SK-N-SH (cell line): ENCODE measurements around the gene SPATA16. TPM values are rescaled to one million over a fixed set of nuclear protein-coding genes. Genes with fewer than 3 reads are reported as not detected.

Experiments used
- CTCF ChIA-PET: fragments of 300-600, 350-600 bp; formaldehyde crosslinking; extraction: SDS; loops from one replicate; lab custom pipeline; 2021; lab: Yijun Ruan, JAX
- POLR2A ChIA-PET: fragments of 350-600 bp; sonication (Branson Sonifier 250); formaldehyde crosslinking; extraction: SDS; loops from one replicate; lab custom pipeline; 2020; ENCODE audit warnings: antibody characterized with exemption, inconsistent platforms; lab: Yijun Ruan, JAX
- DNase-seq: peaks from one replicate; pipeline ENCODE4 v3.0.0; 2012
- H2AFZ ChIP-seq: fragments of 200-600 bp; sonication (generic); 2 replicates; pipeline ENCODE4 v1.8.1; 2016; ENCODE audit warnings: antibody characterized with exemption, mild to moderate bottlenecking, low read depth
- H3F3A ChIP-seq: fragments of 200-600 bp; sonication (generic); replicated peaks from 2 replicates; pipeline ENCODE3; 2016; ENCODE audit warnings: antibody characterized with exemption, mild to moderate bottlenecking; ENCODE audit not compliant: insufficient read depth
- H3K27ac ChIP-seq, 2 experiments: fragments of 200-500 bp in 1 of 2; fragments of 200-600 bp in 1 of 2; sonication (Bioruptor generic) in 1 of 2; sonication (generic), shearing (Covaris generic) in 1 of 2; 2 replicates each; pipeline versions ENCODE4 v1.5.1 to v1.6.1; 2014 to 2016; ENCODE audit warnings: low read depth in 2 of 2, inconsistent platforms in 1 of 2, low read length in 1 of 2, mild to moderate bottlenecking in 1 of 2, mixed read lengths in 1 of 2
- H3K27me3 ChIP-seq: fragments of 200-600 bp; sonication (generic), shearing (Covaris generic); 2 replicates; pipeline ENCODE4 v1.6.1; 2016; ENCODE audit warnings: mixed run types; ENCODE audit not compliant: insufficient read depth
- H3K36me3 ChIP-seq, 2 experiments: fragments of 200-500 bp in 1 of 2; fragments of 200-600 bp in 1 of 2; sonication (Bioruptor generic) in 1 of 2; sonication (generic) in 1 of 2; replicated peaks in 1 of 2; 2 replicates each; pipeline versions ENCODE3 to v1.5.1; 2014 to 2016; ENCODE audit warnings: low read length in 1 of 2, mild to moderate bottlenecking in 1 of 2; ENCODE audit not compliant: insufficient read depth in 2 of 2, control insufficient read depth in 1 of 2
- H3K4me1 ChIP-seq, 2 experiments: fragments of 200-500 bp in 1 of 2; fragments of 200-600 bp in 1 of 2; sonication (Bioruptor generic) in 1 of 2; sonication (generic), shearing (Covaris generic) in 1 of 2; 2 replicates each; pipeline versions ENCODE4 v1.5.1 to v1.6.1; 2014 to 2016; ENCODE audit warnings: low read depth in 1 of 2, low read length in 1 of 2, mixed run types in 1 of 2; ENCODE audit not compliant: insufficient read depth in 2 of 2, control insufficient read depth in 1 of 2
- H3K4me2 ChIP-seq: fragments of 200-600 bp; sonication (generic), shearing (Covaris generic); 2 replicates; pipeline ENCODE4 v1.6.1; 2017; ENCODE audit warnings: mixed run types
- H3K4me3 ChIP-seq, 2 experiments: fragments of 200-500 bp in 1 of 2; fragments of 200-600 bp in 1 of 2; sonication (Bioruptor generic) in 1 of 2; sonication (generic), shearing (Covaris generic) in 1 of 2; 2 replicates each; pipeline versions ENCODE4 v1.5.1 to v1.8.1; 2014 to 2016; ENCODE audit warnings: low read depth in 2 of 2, inconsistent platforms in 1 of 2, low read length in 1 of 2, mild to moderate bottlenecking in 1 of 2, mixed read lengths in 1 of 2, moderate library complexity in 1 of 2
- H3K79me2 ChIP-seq: fragments of 200-600 bp; sonication (generic); 2 replicates; pipeline ENCODE4 v1.8.1; 2017; ENCODE audit warnings: mild to moderate bottlenecking; ENCODE audit not compliant: insufficient read depth
- H3K9ac ChIP-seq: fragments of 200-600 bp; sonication (generic); 2 replicates; pipeline ENCODE4 v1.6.1; 2017; ENCODE audit warnings: mixed run types
- H3K9me2 ChIP-seq: fragments of 200-600 bp; sonication (generic); 2 replicates; pipeline ENCODE4 v1.6.1; 2017; ENCODE audit warnings: mixed run types
- H3K9me3 ChIP-seq: fragments of 200-600 bp; sonication (generic); 2 replicates; pipeline ENCODE4 v1.6.1; 2017; ENCODE audit warnings: mixed run types, mild to moderate bottlenecking, moderate library complexity
- H4K20me1 ChIP-seq: fragments of 200-600 bp; sonication (generic); 2 replicates; pipeline ENCODE4 v1.6.1; 2017; ENCODE audit warnings: mild to moderate bottlenecking, mixed run types; ENCODE audit not compliant: insufficient read depth
- CHD2 ChIP-seq: fragments of 150-350 bp; IDR thresholded peaks from 2 replicates; pipeline ENCODE4 v1.6.1; 2018; ENCODE audit warnings: low read length; ENCODE audit not compliant: partially characterized antibody
- EP300 ChIP-seq, 2 experiments: IDR thresholded peaks; 2 replicates each; pipeline versions ENCODE4 v1.4.0 to v1.6.1; 2012; ENCODE audit warnings: borderline replicate concordance in 1 of 2, low read depth in 1 of 2, low read length in 1 of 2
- FOSL2 ChIP-seq: IDR thresholded peaks from 2 replicates; pipeline ENCODE4 v1.4.0; 2012; ENCODE audit warnings: low read depth, mild to moderate bottlenecking, moderate library complexity, borderline replicate concordance
- FOXJ3 ChIP-seq: sonication (generic); formaldehyde crosslinking; IDR thresholded peaks from 2 replicates; pipeline ENCODE4 v1.5.1; 2020; ENCODE audit warnings: mild to moderate bottlenecking, missing genetic modification reagents
- FOXM1 ChIP-seq: IDR thresholded peaks from 2 replicates; pipeline ENCODE4 v1.4.0; 2012; ENCODE audit warnings: low read depth, mild to moderate bottlenecking
- GABPA ChIP-seq: IDR thresholded peaks from 2 replicates; pipeline ENCODE4 v1.4.0; 2012; ENCODE audit warnings: low read depth, mild to moderate bottlenecking
- GATA2 ChIP-seq: sonication (generic); formaldehyde crosslinking; IDR thresholded peaks from 2 replicates; pipeline ENCODE4 v1.5.0; 2020; ENCODE audit warnings: mild to moderate bottlenecking, missing genetic modification reagents
- JUND ChIP-seq: IDR thresholded peaks from 2 replicates; pipeline ENCODE4 v1.4.0; 2012
- MXI1 ChIP-seq: IDR thresholded peaks from 2 replicates; pipeline ENCODE4 v1.6.1; 2012; ENCODE audit warnings: mild to moderate bottlenecking, low read depth, low read length, improper control_type of control experiment
- NFIC ChIP-seq: IDR thresholded peaks from 2 replicates; pipeline ENCODE4 v1.4.0; 2012; ENCODE audit warnings: borderline replicate concordance
- POLR2AphosphoS5 ChIP-seq: IDR thresholded peaks from 2 replicates; pipeline ENCODE4 v1.6.1; 2012; ENCODE audit warnings: low read depth, low read length
- RCOR1 ChIP-seq: fragments of 150-350 bp; IDR thresholded peaks from 2 replicates; pipeline ENCODE4 v1.6.1; 2017; ENCODE audit warnings: antibody characterized with exemption, low read length
- REST ChIP-seq: IDR thresholded peaks from 2 replicates; pipeline ENCODE4 v1.6.1; 2012; ENCODE audit warnings: mild to moderate bottlenecking, low read depth, low read length, moderate library complexity
- SMC3 ChIP-seq: IDR thresholded peaks from 2 replicates; pipeline ENCODE4 v1.6.1; 2012; ENCODE audit warnings: low read depth, low read length, improper control_type of control experiment
- TCF12 ChIP-seq: IDR thresholded peaks from 2 replicates; pipeline ENCODE4 v1.4.0; 2012
- USF2 ChIP-seq: fragments of 150-350 bp; IDR thresholded peaks from 2 replicates; pipeline ENCODE4 v1.6.1; 2017; ENCODE audit warnings: antibody characterized with exemption, low read length, low read depth, borderline replicate concordance
- YY1 ChIP-seq: IDR thresholded peaks from 2 replicates; pipeline ENCODE4 v1.4.0; 2012; ENCODE audit warnings: low read depth, mild to moderate bottlenecking
- WGBS: methylation state at CpG from one replicate; pipeline ENCODE4 v1.1.6; 2017; ENCODE audit warnings: low lambda C conversion rate; 5-methylcytosine and 5-hydroxymethylcytosine counted together
- polyA plus RNA-seq, 3 experiments: library from polyadenylated mRNA; depleted of rRNA; stranded (reverse); fragments of >200 nt; gene quantifications; 2 replicates each; pipeline ENCODE4 v1.2.3, GENCODE V29; 2012
- TF ChIP-seq, protein P1 (sequence below): IDR thresholded peaks from 2 replicates; pipeline ENCODE4; 2012
- TF ChIP-seq, protein P2 (sequence below): IDR thresholded peaks from 2 replicates; pipeline ENCODE4 v1.4.0; 2012; ENCODE audit warnings: low read depth

SPATA16 gene
- polyA plus RNA-seq, 1 of the 3 experiments (the other 2 are of a cell fraction): not detected

GRCh38 chr3:173003471-173003870, 137.6 kb downstream of the SPATA16 start:
- H3K79me2 ChIP-seq: no peaks in the 10 kb centered on the region
- no peak overlapping the region for H2AFZ ChIP-seq
- no peaks in the 10 kb centered on the region for H3K9me2 ChIP-seq
- no peak overlapping the region for H3K9ac ChIP-seq
- no peaks in the 10 kb centered on the region for H3K9me3 ChIP-seq
- ChIA-PET POLR2A (no interaction called here), CTCF (no interaction called here)
- H4K20me1 ChIP-seq: no peaks in the 10 kb centered on the region
- TF ChIP-seq NFIC: no peak
- no peak for TF ChIP-seq GATA2 (CRISPR knock-in tag)
- no peak for TF ChIP-seq USF2
- TF ChIP-seq YY1: no peak
- no peak for TF ChIP-seq JUND
- TF ChIP-seq FOXM1: no peak
- no peak for TF ChIP-seq POLR2AphosphoS5
- TF ChIP-seq FOXJ3 (CRISPR knock-in tag): no peak
- no peak for TF ChIP-seq TCF12
- TF ChIP-seq, protein P1, sequence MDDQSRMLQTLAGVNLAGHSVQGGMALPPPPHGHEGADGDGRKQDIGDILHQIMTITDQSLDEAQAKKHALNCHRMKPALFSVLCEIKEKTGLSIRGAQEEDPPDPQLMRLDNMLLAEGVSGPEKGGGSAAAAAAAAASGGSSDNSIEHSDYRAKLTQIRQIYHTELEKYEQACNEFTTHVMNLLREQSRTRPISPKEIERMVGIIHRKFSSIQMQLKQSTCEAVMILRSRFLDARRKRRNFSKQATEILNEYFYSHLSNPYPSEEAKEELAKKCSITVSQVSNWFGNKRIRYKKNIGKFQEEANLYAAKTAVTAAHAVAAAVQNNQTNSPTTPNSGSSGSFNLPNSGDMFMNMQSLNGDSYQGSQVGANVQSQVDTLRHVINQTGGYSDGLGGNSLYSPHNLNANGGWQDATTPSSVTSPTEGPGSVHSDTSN: no peak
- no peak for TF ChIP-seq SMC3
- no peak for TF ChIP-seq CHD2
- TF ChIP-seq FOSL2: no peak
- no peak for TF ChIP-seq RCOR1
- TF ChIP-seq REST: no peak
- TF ChIP-seq EP300 (IDR thresholded peaks at IDR 0.05; ENCODE audit: borderline replicate concordance in 1 of 2, low read depth in 1 of 2, low read length in 1 of 2): no peak
- TF ChIP-seq MXI1: no peak
- TF ChIP-seq, protein P2, sequence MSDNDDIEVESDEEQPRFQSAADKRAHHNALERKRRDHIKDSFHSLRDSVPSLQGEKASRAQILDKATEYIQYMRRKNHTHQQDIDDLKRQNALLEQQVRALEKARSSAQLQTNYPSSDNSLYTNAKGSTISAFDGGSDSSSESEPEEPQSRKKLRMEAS: no peak
- no peak for TF ChIP-seq GABPA
- no peaks in the 10 kb centered on the region for H3F3A ChIP-seq
- H3K4me1 ChIP-seq: no peaks in the 10 kb centered on the region; a peak in 1 of 4 replicates
- no peaks in the 10 kb centered on the region for H3K36me3 ChIP-seq
- WGBS: 87% methylated on average over 2 of the region's 2 CpGs
- no peak overlapping the region for H3K4me2 ChIP-seq
- no peak overlapping the region for H3K4me3 ChIP-seq
- H3K27me3 ChIP-seq: no peaks in the 10 kb centered on the region
- DNase-seq: no peak
- no peak overlapping the region for H3K27ac ChIP-seq
